H1 (cell line): ENCODE results near the gene SOCS3. TPM values are rescaled to one million over a fixed set of nuclear protein-coding genes. Genes with fewer than 3 reads are reported as not detected.

Source experiments
- ASH2L ChIP-seq: fragments of 200-600, 300-600 bp; sonication (generic); IDR thresholded peaks from one replicate; pipeline ENCODE4 v1.7.1; 2017; ENCODE audit warnings: low read length
- ATF2 ChIP-seq: IDR thresholded peaks from 2 replicates; pipeline ENCODE4 v1.6.1; 2012; ENCODE audit warnings: low read length, inconsistent platforms
- BRCA1 ChIP-seq: IDR thresholded peaks from 2 replicates; pipeline ENCODE4 v1.6.1; 2012; ENCODE audit warnings: low read depth, low read length, improper control_type of control experiment
- CBX5 ChIP-seq: fragments of 300-800, 300-1000 bp; sonication (generic); IDR thresholded peaks from 2 replicates; pipeline ENCODE4 v1.7.1; 2016; ENCODE audit warnings: antibody characterized with exemption, low read length, low read depth
- CEBPB ChIP-seq: IDR thresholded peaks from 2 replicates; pipeline ENCODE4 v1.6.1; 2012; ENCODE audit warnings: low read depth, low read length
- CREB1 ChIP-seq: IDR thresholded peaks from 2 replicates; pipeline ENCODE4 v1.6.1; 2012; ENCODE audit warnings: inconsistent platforms
- EZH2 ChIP-seq: fragments of 200-600 bp; sonication (generic); IDR thresholded peaks from 2 replicates; pipeline ENCODE4 v1.7.1; 2012; ENCODE audit warnings: low read depth, mild to moderate bottlenecking, moderate library complexity, low read length, inconsistent platforms; ENCODE audit not compliant: severe bottlenecking
- GABPA ChIP-seq: IDR thresholded peaks from 2 replicates; pipeline ENCODE4 v1.6.1; 2011; ENCODE audit warnings: mild to moderate bottlenecking, low read length, moderate library complexity, borderline replicate concordance; ENCODE audit not compliant: insufficient read depth
- JUN ChIP-seq: IDR thresholded peaks from 2 replicates; pipeline ENCODE4 v1.6.1; 2011; ENCODE audit warnings: low read depth, mild to moderate bottlenecking, improper control_type of control experiment, low read length
- KDM1A ChIP-seq: fragments of 200-600, 300-600 bp; sonication (generic); IDR thresholded peaks from 2 replicates; pipeline ENCODE4 v1.7.1; 2016; ENCODE audit warnings: mild to moderate bottlenecking, low read length, borderline replicate concordance
- KDM4A ChIP-seq: IDR thresholded peaks from one replicate; pipeline ENCODE4 v1.7.1; 2012; ENCODE audit warnings: low read depth, mild to moderate bottlenecking, moderate library complexity, low read length, inconsistent platforms; ENCODE audit not compliant: severe bottlenecking
- MAFK ChIP-seq: IDR thresholded peaks from 2 replicates; pipeline ENCODE4 v1.6.1; 2012; ENCODE audit warnings: low read depth, mild to moderate bottlenecking, improper control_type of control experiment, low read length
- RFX5 ChIP-seq: IDR thresholded peaks from 2 replicates; pipeline ENCODE4 v1.6.1; 2011; ENCODE audit warnings: low read depth, low read length, improper control_type of control experiment, borderline replicate concordance
- RXRA ChIP-seq: IDR thresholded peaks from 2 replicates; pipeline ENCODE4 v1.6.1; 2011; ENCODE audit warnings: low read depth, mild to moderate bottlenecking, low read length, moderate library complexity; ENCODE audit not compliant: insufficient read depth
- SAP30 ChIP-seq: fragments of 300-600 bp; sonication (generic); IDR thresholded peaks from 2 replicates; pipeline ENCODE4 v1.7.1; 2012; ENCODE audit warnings: low read length, moderate library complexity, mild to moderate bottlenecking, inconsistent platforms; ENCODE audit not compliant: insufficient read depth, insufficient replicate concordance
- SIN3A ChIP-seq, 2 experiments: IDR thresholded peaks in 1 of 2; conservative IDR thresholded peaks in 1 of 2; 2 replicates each; pipeline ENCODE4 v1.6.1; 2011 to 2012; ENCODE audit warnings: low read length in 2 of 2, improper control_type of control experiment in 1 of 2, low read depth in 1 of 2, mild to moderate bottlenecking in 1 of 2
- SIRT6 ChIP-seq: IDR thresholded peaks from one replicate; pipeline ENCODE4 v1.7.1; 2012; ENCODE audit warnings: low read length, inconsistent platforms
- TAF1 ChIP-seq: IDR thresholded peaks from 2 replicates; pipeline ENCODE4 v1.6.1; 2011; ENCODE audit warnings: mild to moderate bottlenecking, low read depth, low read length
- YY1 ChIP-seq: IDR thresholded peaks from 2 replicates; pipeline ENCODE4 v1.6.1; 2011; ENCODE audit warnings: low read depth, mild to moderate bottlenecking, low read length
- polyA plus RNA-seq, 7 experiments: library from polyadenylated mRNA; depleted of rRNA in 3 of 7; stranded (reverse) in 5 of 7; unstranded in 2 of 7; fragments of >200 nt in 5 of 7; fragments of 200-250 nt in 2 of 7; gene quantifications; 1 replicate in 5 of 7; 2 replicates in 1 of 7; 4 replicates in 1 of 7; pipeline versions ENCODE4 v1.2.1 to v1.2.3, GENCODE V29; 2011 to 2013; ENCODE audit warnings: missing spikeins in 2 of 7, mixed read lengths in 2 of 7
- total RNA-seq: library from RNA; stranded (reverse); fragmentation: NEBNext Ultra II Directional; extraction: Animal tissue kit (Norgen Biotek cat#: 25700); gene quantifications from 2 replicates; pipeline ENCODE4 v1.2.1, GENCODE V29; 2021
- TF ChIP-seq, protein P1 (sequence below), 3 experiments: IDR thresholded peaks; 1 replicate in 2 of 3; 2 replicates in 1 of 3; pipeline versions ENCODE4 v1.5.1 to v1.6.1; 2011; ENCODE audit warnings: low read length in 3 of 3, mild to moderate bottlenecking in 3 of 3, inconsistent platforms in 2 of 3, low read depth in 1 of 3, moderate library complexity in 1 of 3; ENCODE audit not compliant: insufficient read depth in 1 of 3; ENCODE audit errors: control extremely low read depth in 1 of 3
- TF ChIP-seq, protein P2 (sequence below): IDR thresholded peaks from 2 replicates; pipeline ENCODE4 v1.6.1; 2012; ENCODE audit warnings: inconsistent platforms

Gene SOCS3
- total and polyA plus RNA-seq, 2 of the 8 experiments (the other 6 are each of a cell fraction or from before 2014, with no cell fraction given), result 10.1 to 47.9 TPM

DNA sequence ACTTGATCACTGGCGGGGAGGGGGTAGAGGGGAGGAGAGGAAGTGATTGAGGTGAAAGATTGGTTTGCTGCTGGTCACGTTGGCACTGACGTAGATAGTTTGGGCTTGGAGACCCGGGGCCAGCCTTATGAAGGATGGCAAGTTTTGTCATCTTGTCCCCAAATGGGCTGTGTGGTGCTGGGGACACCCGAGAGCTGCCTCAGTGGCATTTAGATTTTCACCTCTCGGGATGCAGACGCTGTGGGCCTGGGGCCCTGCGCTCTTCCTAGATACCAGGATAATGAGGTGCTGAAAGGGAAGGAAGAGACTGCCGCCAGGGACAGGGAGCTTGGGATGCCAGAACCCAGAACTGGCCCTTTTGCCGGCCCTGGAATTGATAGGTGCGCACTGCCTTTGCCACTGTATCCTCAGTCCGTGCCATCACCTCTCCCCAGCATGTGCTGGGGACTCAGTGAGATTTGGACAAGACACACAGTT is 1.4 kb upstream of the SOCS3 start (continued):
- TF ChIP-seq, protein P1, sequence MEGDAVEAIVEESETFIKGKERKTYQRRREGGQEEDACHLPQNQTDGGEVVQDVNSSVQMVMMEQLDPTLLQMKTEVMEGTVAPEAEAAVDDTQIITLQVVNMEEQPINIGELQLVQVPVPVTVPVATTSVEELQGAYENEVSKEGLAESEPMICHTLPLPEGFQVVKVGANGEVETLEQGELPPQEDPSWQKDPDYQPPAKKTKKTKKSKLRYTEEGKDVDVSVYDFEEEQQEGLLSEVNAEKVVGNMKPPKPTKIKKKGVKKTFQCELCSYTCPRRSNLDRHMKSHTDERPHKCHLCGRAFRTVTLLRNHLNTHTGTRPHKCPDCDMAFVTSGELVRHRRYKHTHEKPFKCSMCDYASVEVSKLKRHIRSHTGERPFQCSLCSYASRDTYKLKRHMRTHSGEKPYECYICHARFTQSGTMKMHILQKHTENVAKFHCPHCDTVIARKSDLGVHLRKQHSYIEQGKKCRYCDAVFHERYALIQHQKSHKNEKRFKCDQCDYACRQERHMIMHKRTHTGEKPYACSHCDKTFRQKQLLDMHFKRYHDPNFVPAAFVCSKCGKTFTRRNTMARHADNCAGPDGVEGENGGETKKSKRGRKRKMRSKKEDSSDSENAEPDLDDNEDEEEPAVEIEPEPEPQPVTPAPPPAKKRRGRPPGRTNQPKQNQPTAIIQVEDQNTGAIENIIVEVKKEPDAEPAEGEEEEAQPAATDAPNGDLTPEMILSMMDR (IDR thresholded peaks at IDR 0.05; ENCODE audit: control extremely low read depth in 1 of 3, insufficient read depth in 1 of 3, low read depth in 1 of 3, low read length in 3 of 3), result no peak
- TF ChIP-seq MAFK, result no peak
- no peak for TF ChIP-seq CEBPB
- TF ChIP-seq SIRT6, result no peak
- TF ChIP-seq KDM1A, result no peak
- TF ChIP-seq ATF2, result no peak
- no peak for TF ChIP-seq JUN
- no peak for TF ChIP-seq GABPA
- no peak for TF ChIP-seq CBX5
- no peak for TF ChIP-seq SIN3A (conservative IDR thresholded peaks at IDR 0.05 in 1 of 2, IDR thresholded peaks at IDR 0.05 in 1 of 2; ENCODE audit: low read depth in 1 of 2, low read length in 2 of 2)
- TF ChIP-seq, protein P2, sequence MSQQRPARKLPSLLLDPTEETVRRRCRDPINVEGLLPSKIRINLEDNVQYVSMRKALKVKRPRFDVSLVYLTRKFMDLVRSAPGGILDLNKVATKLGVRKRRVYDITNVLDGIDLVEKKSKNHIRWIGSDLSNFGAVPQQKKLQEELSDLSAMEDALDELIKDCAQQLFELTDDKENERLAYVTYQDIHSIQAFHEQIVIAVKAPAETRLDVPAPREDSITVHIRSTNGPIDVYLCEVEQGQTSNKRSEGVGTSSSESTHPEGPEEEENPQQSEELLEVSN, result no peak
- TF ChIP-seq RFX5, result no peak
- TF ChIP-seq EZH2, result no peak
- TF ChIP-seq BRCA1, result no peak
- peak; percentile 1 for TF ChIP-seq ASH2L
- peak; percentile 1; the same call in 1 of the 2 replicates for TF ChIP-seq TAF1
- TF ChIP-seq CREB1, result peak; percentile 25; the same call in 1 of the 2 replicates
- no peak for TF ChIP-seq YY1
- TF ChIP-seq RXRA, result no peak
- no peak for TF ChIP-seq KDM4A
- TF ChIP-seq SAP30, result no peak
